Measurements from ENCODE around the gene PDZD2. TPM values are rescaled to one million over a fixed set of nuclear protein-coding genes. Genes with fewer than 3 reads are reported as not detected.

PDZD2 gene
- total RNA-seq, 1 donor from 2014 or later, result 0.65 TPM

DNA sequence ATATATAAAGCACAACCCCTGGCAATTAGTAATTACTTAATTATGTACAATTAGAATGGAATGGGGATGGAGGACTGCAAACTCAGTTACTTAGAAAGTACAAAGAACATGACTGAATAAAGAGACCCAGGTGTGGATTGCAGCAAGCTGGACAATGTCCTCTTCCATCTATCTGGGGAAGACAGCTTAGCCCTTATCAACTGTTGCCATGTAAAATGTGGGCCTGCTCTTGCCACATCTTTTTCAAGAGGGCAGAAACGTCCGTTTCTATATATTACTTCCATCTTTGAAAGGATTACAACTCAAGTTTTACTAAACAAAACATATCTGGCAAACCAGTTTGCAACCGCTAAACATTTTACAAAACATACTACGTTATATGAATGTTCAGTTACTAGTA, 509.0 kb downstream of the PDZD2 start:
- H3K4me1 Mint-ChIP-seq, result peaks cover 12% of the 10 kb centered on the region
- TF ChIP-seq, protein P1, sequence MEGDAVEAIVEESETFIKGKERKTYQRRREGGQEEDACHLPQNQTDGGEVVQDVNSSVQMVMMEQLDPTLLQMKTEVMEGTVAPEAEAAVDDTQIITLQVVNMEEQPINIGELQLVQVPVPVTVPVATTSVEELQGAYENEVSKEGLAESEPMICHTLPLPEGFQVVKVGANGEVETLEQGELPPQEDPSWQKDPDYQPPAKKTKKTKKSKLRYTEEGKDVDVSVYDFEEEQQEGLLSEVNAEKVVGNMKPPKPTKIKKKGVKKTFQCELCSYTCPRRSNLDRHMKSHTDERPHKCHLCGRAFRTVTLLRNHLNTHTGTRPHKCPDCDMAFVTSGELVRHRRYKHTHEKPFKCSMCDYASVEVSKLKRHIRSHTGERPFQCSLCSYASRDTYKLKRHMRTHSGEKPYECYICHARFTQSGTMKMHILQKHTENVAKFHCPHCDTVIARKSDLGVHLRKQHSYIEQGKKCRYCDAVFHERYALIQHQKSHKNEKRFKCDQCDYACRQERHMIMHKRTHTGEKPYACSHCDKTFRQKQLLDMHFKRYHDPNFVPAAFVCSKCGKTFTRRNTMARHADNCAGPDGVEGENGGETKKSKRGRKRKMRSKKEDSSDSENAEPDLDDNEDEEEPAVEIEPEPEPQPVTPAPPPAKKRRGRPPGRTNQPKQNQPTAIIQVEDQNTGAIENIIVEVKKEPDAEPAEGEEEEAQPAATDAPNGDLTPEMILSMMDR (conservative IDR thresholded peaks at IDR 0.05), result no peak
- peaks cover 6% of the 10 kb centered on the region for H3K9me3 Mint-ChIP-seq
- H3K4me3 Mint-ChIP-seq, result no peak overlapping the region
- H3K27ac Mint-ChIP-seq (ENCODE audit: unreplicated experiment), result no peak overlapping the region
- H3K27me3 Mint-ChIP-seq (ENCODE audit: low read depth), result no peaks in the 10 kb centered on the region
- DNase-seq (ENCODE audit: low read depth, low spot score), result no peak
- H3K36me3 Mint-ChIP-seq (ENCODE audit: low read depth), result peaks cover 17% of the 10 kb centered on the region

DNA sequence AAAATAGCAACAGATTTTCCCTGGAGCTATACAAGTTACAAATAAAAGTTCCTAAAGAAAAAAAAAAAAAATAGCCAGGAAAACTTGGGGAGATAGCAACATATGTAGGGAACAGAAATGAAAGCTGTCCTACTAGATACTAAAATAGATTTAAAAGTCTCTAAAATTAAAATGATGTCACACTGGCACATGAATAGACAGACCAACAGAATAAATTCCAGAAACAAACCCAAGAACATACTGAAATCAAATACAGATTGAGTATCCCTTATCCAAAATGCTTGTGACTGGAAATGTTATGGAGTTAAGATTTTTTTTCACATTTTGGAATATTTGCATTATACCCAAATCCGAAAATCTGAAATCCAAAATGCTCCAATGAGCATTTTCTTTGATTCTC, 511.4 kb downstream of the PDZD2 start:
- no peak overlapping the region for H3K27ac Mint-ChIP-seq (ENCODE audit: unreplicated experiment)
- no peak overlapping the region for H3K4me3 Mint-ChIP-seq

DNA sequence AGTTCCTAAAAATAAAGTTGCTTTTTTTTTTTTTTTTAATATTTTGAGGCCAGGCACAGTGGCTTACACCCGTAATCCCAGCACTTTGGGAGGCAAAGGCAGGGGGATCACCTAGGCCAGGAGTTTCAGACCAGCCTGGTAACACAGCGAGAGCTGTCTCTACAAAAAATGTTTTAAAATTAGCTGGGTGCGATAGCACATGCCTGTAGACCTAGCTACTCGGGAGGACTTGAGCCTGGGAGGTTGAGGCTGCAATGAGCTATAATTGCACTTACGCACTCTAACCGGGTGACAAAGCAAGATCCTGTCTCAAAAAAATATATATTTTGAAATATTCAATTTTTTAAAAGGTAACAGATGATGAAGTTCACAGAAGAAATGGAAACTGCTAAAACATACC, 512.3 kb downstream of the PDZD2 start:
- no peak overlapping the region for H3K27ac Mint-ChIP-seq (ENCODE audit: unreplicated experiment)
- TF ChIP-seq, protein P1 (conservative IDR thresholded peaks at IDR 0.05), result no peak
- DNase-seq (ENCODE audit: low read depth, low spot score), result no peak
- H3K4me1 Mint-ChIP-seq, result peaks cover 8% of the 10 kb centered on the region
- peaks cover 10% of the 10 kb centered on the region for H3K36me3 Mint-ChIP-seq (ENCODE audit: low read depth)
- no peaks in the 10 kb centered on the region for H3K27me3 Mint-ChIP-seq (ENCODE audit: low read depth)
- no peak overlapping the region for H3K4me3 Mint-ChIP-seq
- H3K9me3 Mint-ChIP-seq, result peaks cover 3% of the 10 kb centered on the region

More for the DNA sequence above, 511.4 kb downstream of the PDZD2 start:
- peaks cover 3% of the 10 kb centered on the region for H3K9me3 Mint-ChIP-seq
- H3K4me1 Mint-ChIP-seq, result peaks cover 13% of the 10 kb centered on the region
- no peaks in the 10 kb centered on the region for H3K27me3 Mint-ChIP-seq (ENCODE audit: low read depth)
- DNase-seq (ENCODE audit: low read depth, low spot score), result no peak
- peaks cover 10% of the 10 kb centered on the region for H3K36me3 Mint-ChIP-seq (ENCODE audit: low read depth)
- TF ChIP-seq, protein P1 (conservative IDR thresholded peaks at IDR 0.05), result no peak

DNA sequence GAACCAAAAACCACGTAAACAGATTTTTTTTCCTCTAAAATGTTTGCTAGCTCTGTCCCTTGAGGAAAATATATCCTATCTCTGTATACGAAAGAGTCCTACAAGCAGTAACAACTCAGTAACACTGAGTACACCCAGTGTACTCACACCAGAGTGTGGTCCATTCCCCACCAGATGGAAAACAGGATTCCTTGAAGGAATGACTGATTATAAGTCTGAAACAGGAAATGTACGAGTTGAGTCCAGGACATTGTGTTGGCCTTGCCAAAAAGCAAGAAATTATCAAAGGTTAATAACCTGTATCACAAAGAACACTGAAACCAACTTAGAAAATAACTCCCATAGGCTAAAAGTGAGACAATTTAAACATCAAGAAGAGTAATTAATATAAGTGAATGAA, 514.8 kb downstream of the PDZD2 start:
- DNase-seq (ENCODE audit: low read depth, low spot score), result no peak
- peaks cover 11% of the 10 kb centered on the region for H3K4me1 Mint-ChIP-seq
- no peak overlapping the region for H3K4me3 Mint-ChIP-seq
- H3K36me3 Mint-ChIP-seq (ENCODE audit: low read depth), result peaks cover 10% of the 10 kb centered on the region
- H3K9me3 Mint-ChIP-seq, result peaks cover 3% of the 10 kb centered on the region
- no peak overlapping the region for H3K27ac Mint-ChIP-seq (ENCODE audit: unreplicated experiment)
- no peaks in the 10 kb centered on the region for H3K27me3 Mint-ChIP-seq (ENCODE audit: low read depth)
- TF ChIP-seq, protein P1 (conservative IDR thresholded peaks at IDR 0.05), result no peak

DNA sequence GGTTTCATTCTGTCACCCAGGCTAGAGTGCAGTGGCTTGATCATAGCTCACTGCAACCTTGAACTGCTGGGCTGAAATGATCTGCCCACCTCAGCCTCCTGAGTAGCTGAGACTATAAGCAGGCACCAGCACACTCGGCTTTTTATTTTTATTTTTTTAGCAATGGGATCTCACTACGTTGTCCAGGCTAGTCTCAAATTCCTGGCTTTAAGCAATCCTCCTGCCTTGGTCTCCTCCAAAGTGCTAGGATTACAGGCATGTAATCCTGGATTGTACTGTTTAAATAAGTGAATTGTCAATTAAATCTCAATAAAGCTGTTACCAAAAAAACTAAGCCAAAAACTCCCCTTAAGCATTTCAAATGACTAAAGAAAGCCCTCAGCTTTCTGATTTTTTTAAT, 516.3 kb downstream of the PDZD2 start:
- no peak overlapping the region for H3K4me3 Mint-ChIP-seq
- no peaks in the 10 kb centered on the region for H3K27me3 Mint-ChIP-seq (ENCODE audit: low read depth)
- peaks cover 3% of the 10 kb centered on the region for H3K9me3 Mint-ChIP-seq
- peaks cover 11% of the 10 kb centered on the region for H3K4me1 Mint-ChIP-seq
- H3K27ac Mint-ChIP-seq (ENCODE audit: unreplicated experiment), result no peak overlapping the region
- H3K36me3 Mint-ChIP-seq (ENCODE audit: low read depth), result peaks cover 6% of the 10 kb centered on the region
- TF ChIP-seq, protein P1 (conservative IDR thresholded peaks at IDR 0.05), result no peak
- no peak for DNase-seq (ENCODE audit: low read depth, low spot score)

DNA sequence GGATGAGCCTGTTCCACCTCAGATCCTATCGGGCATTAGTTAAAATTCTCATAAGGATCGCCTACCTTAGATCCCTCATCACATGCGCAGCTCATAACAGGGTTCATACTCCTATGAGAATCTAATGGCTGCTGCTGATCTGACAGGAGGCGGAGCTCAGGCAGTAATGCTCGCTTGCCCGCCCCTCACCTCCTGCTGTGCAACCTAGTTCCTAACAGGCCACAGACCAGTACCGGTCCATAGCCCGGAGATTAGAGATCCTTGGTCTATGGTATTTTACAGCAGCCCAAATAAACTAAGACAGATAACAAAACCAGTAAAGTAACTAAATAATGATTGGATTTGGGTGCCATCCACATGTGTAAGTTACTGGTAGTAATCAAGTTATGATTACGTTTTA, 517.7 kb downstream of the PDZD2 start:
- no peak for DNase-seq (ENCODE audit: low read depth, low spot score)
- no peak overlapping the region for H3K27ac Mint-ChIP-seq (ENCODE audit: unreplicated experiment)
- H3K4me1 Mint-ChIP-seq, result peaks cover 10% of the 10 kb centered on the region
- H3K36me3 Mint-ChIP-seq (ENCODE audit: low read depth), result peaks cover 15% of the 10 kb centered on the region
- H3K9me3 Mint-ChIP-seq, result peaks cover 3% of the 10 kb centered on the region
- no peaks in the 10 kb centered on the region for H3K27me3 Mint-ChIP-seq (ENCODE audit: low read depth)
- no peak overlapping the region for H3K4me3 Mint-ChIP-seq
- TF ChIP-seq, protein P1 (conservative IDR thresholded peaks at IDR 0.05), result no peak
